GM23248 (cell line): ENCODE data around the gene QRFP.

Experiments
- EZH2 ChIP-seq: fragments of 200-600 bp; sonication (generic); IDR thresholded peaks from 2 replicates; pipeline ENCODE4 v1.6.1; 2018; ENCODE audit warnings: antibody characterized with exemption, mild to moderate bottlenecking; ENCODE audit not compliant: insufficient read depth, poor library complexity, severe bottlenecking
- EZH2phosphoT487 ChIP-seq: fragments of 200-600 bp; sonication (generic); IDR thresholded peaks from 2 replicates; pipeline ENCODE4 v1.6.1; 2018; ENCODE audit warnings: antibody characterized with exemption, moderate library complexity, mild to moderate bottlenecking, low read depth; ENCODE audit not compliant: insufficient read depth

GRCh38 chr9:130891688-130892476, 4.7 kb downstream of the QRFP start:
- TF ChIP-seq EZH2 (no peak), EZH2phosphoT487 (no peak)
